ENCODE data around the gene STYXL2. TPM values are rescaled to one million over a fixed set of nuclear protein-coding genes. Genes with fewer than 3 reads are reported as not detected.
A peak's percentile ranks its signal among the peaks of the same experiment; 100 is the strongest.

The STYXL2 gene
- total RNA-seq (ENCODE audit: insufficient read depth, low replicate concordance) = 2.9 TPM

DNA sequence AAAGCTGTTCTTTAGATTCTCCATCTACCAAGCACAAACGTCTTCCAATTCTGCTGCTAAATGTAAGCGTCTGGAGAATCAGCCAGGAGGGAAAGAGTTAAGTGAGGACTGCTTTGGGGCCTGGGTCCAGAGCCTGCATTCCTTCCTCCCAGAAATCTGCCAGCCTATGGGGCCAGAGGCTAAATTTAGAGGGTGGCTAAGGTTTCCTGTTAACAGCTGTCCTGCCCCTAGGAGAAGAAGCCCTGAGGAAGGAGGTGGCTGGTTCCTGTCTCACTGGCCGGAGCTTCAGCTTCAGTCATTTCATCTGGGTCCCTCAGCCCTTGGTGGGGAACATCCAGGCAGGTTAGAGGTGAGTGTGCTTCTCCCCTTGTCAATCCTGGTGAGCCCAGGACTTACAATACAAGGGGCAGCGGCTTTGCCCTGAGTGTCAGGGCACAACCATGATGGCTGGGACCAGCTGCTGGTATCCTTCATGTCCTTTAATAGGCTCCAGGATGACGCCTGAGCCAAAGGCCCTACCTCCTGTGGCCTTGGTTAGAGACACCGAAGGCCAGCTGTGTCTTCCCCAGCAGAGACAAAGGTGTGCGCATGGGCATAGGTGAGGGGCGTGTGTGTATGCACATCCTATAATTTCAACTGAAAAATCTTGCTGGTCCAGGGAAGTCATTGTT, at the start of gene STYXL2:
TSS of gene STYXL2 (plus strand) at position 230 of the 671 bp plus-strand sequence. CDS start 775 bp downstream, outside the sequence.
- peak; percentile 65 for DNase-seq (ENCODE audit: low spot score)

DNA sequence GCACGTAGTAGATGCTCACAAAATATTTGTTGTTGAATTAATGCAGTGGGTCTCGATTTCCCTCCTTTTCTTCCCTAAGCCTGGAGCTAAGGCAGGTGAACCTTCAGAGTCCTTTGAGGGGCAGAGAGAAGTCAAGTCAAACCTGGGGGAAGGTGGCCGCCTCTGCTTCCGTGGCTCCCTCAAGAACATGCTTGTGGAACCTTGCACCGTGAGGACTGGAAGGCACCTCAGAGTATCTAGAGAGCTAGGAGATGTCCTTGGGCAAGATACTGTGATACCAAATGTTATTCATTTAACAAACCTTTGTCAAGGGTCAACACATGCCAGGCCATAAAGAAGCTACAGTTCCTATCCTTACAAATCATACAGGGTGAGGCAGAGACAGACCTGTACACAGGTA, 42.0 kb upstream of the STYXL2 start:
- DNase-seq (ENCODE audit: low spot score) = no peak

DNA sequence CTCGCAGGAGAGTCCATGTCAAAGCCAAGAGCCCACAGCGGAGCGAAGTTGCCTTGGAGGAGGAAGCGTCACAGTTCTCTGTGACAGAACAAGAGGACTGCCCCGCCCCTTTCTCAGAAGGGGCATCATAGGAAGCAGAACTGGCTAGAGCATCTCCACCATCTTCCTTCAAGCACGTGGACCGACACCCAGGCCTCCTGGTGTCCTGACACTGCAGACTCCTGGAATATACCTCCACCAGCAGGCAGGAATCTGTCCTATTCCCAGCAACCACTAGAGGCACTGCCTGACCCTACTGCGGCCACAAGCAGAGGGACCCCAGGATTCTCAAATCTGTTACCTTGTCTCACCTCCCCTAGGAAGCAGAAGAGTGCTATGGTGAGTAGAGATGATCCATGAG, 41.5 kb upstream of the STYXL2 start:
- no peak for DNase-seq (ENCODE audit: low spot score)

DNA sequence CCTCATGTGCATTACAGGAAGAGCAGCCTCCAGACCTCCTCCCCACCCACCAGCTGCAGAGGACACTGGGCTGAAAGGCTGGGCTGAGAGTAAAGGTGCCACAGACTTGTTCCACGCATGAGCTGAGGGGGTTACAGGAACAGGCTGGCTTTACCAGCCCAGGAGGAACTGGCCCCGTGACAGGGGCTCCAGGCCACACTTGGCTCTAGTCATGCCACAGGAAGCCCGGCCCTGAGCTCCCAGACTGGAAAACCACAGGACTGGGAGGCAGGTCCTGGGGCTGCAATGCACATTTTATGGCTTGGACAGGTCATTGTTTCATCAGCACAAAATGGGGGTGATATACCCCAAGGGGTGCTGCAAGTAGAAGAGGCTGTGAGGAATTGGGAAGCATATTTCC, 39.3 kb upstream of the STYXL2 start:
- DNase-seq (ENCODE audit: low spot score) = no peak

DNA sequence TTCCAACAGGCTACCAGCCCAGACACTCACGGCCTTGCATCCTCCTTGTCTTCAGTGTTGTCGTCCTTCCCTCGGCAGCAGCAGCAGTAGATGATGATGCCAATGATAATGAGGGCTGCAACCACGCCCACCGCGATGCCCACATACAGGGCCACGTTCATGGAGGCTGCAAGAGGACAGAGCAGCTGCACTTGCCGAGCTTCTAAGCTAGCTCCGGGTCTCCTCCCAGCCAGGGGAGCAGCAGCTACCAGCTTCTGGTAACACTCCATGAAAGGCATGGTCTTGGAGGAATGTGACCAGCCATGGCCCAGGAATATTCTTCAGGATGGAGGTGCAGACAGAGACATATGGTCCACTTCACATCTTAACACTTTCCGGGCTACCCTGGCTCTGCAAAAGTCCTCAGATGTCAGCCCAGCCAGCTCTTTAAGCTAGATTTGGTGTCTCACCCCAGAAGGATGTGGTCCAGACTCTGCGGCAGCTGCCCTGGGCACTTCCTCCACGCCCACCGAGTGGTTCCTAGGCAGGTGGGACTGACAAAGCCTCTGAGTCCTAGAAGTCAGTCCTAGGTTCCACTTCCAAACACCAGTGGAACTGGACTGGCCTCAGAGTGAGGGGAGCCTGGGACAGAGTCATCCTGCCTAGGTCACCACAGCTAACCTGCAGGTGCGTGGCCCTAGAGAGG, 38.8 kb upstream of the STYXL2 start:
- DNase-seq (ENCODE audit: low spot score) = no peak

DNA sequence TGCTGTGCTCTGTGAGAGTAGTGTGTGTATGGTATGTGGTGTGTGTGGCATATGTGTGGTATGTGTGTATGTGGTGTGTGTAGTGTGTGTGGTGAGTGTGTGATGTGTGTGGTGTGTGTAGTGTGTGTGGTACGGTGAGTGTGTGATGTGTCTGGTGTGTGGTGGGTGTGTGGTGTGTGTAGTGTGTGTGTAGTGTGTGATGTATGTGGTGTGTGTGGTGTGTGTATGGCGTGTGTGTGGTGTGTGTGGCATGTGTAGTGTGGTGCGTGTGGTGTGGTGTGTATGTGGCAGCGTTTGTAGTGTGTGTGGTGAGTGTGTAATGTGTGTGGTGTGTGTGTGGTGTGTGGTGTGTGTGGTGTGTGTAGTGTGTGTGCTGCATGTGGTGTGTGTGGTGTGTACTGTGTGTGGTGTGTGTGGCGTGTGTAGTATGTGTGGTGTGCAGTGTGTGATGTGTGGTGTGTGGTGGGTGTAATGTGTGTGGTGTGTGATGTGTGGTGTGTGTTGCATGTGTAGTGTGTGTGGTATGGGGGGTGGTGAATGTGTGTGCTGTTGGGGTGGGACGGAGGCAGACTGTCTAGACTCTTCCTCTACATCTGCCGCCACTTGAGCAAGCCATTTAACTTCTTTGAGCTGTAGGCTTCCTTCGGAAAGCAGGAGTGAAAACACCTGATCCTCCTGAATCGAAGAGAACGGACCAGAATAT, 37.2 kb upstream of the STYXL2 start:
- DNase-seq (ENCODE audit: low spot score) = no peak

DNA sequence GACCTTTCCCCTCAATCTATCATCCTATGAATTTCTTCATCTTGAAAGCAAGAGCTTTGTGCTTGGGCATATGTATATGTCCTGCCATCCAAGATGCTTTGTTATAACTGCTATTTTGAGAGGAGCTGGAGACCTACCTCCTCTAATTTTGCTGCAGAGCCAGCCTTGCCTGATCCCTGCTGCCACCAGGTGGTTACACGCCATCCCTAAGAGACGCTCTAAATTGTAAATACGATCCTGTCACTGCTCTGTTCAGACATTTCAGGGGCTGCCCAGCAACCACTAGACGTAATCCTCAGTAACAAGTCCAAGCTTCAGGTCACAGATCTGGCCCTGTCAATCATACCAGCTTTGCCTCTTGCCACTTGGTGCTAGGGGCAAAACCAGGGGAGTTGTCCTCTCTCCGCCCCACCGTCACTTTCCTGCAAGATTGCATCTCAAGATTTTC, 36.6 kb upstream of the STYXL2 start:
- peak; percentile 50 for DNase-seq (ENCODE audit: low spot score)

DNA sequence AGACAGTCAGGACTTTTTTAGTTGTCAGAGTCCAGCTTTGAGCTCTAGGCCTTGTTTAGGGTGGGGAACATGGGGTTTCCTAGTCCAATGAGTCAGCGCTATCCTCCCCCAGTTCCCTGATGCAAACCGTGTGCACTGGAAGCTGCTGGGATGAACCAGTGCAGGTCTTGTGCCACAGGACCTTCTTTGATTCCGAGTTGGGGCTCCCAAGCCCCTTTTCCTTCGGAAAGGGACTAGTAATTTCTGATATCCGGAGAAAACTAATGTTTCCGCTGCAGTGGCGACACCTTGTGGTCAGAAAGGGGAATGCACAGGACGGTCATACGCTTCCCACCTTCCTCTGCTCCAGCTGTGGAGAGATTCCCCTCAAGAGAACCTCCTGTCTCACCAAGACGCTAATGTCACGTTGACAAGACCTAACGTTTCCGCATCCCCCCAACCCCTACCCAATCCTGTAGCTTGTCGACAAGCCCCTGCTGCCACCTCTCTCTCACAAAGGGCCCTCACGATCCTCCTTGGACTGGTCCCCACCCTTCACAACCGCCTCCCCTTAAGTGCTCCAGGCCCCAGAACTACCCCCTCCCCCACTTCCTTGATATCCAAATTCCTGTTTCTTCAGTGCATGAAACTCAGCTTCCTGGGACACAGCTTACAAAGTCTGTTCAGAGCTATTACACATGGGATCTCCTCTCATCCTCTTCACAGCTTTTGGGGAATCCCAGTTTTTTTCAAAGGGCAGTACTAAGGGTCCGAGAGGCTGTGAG, 34.6 kb upstream of the STYXL2 start:
- peak; percentile 63 for DNase-seq (ENCODE audit: low spot score)

DNA sequence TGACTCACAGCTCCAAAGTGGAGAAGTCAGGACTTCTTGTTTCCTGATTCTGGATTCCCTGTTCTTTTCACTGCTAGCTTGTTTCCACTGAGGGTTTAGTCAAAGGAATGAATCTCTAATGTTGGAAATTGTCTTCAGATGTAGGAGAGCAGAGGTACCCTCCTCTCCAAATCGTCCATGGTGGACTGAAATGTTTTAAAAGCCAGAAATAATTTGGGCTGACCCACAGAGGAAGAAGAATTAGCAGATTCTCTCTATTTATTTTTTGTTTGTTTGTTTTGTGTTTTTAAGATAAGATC, 34.1 kb upstream of the STYXL2 start:
- DNase-seq (ENCODE audit: low spot score) = no peak

DNA sequence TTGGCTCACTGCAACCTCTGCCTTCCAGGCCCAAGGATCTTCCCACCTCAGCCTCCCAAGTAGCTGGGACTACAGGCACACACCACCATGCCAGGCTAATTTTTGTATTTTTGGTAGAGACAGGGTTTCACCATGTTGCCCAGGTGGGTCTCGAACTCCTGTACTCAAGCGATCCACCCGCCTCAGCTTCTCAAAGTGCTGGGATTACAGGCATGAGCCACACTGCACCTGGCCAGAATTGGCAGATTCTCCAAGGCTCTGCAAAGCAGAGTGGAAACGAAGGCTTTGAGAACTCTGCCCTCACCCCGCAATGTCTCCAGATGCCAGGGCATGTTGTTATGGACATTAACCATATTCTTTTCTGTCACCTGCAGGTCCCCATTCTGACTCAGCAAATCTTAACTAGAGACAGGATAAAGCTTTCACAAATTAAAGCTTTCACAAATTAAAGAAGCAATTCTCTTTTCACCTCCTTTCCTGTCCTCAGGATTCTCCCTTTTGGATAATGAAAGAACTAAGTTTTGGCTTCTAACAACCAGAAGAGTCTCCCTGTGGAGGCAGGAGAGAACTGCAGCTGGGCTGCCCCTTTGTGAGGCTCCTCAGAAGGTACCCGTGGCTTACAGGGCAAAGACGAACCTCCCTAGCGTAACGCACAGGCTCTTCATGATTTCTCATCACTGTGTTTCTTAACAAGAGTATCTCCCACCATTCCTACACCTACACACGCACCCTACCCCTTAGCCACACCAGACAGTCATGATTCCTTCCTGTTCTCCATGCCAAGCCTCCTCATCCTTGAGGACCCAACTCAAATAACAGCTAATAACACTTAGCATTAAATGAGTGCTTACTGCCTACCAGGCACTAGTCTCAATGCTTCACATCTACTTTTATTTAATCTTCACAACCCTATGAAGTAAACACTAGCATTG, 33.5 kb upstream of the STYXL2 start:
- no peak for DNase-seq (ENCODE audit: low spot score)

DNA sequence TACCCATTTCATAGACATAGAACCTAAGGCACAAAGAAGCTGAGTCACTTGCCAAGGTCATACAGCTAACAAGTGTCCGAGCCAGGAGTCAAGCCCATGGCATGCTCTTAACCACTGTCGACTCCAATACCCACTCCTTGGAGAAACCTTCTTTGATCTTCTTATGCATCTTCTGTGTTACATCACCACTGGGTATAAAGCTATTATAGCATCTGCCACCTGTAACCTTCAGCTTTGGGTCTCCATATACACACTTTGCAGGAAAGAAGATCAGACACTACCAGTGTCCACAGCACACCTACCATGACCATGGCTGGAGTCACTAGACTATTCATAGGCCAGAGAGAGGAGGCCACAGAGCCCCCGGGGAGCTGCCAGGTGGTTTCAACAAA, 32.8 kb upstream of the STYXL2 start:
- no peak for DNase-seq (ENCODE audit: low spot score)

DNA sequence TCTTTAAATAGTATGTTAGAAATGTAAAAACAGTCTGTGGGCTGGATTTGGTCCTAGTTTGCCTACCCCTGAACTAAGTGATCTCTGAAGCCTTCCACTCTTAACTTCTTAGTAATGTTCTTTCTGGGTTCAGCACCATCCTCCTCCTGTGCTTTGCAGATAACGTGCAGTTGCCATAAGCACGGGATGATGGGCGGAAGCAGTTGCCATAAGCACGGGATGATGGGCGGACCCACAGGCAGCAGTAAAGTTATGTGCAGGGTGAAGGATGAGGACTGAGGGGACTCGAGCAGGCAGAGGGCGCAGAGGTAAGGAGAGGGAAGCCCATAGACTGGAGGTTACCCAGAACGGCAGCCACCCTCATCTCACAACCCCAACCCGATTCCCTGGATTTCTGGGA, 29.3 kb upstream of the STYXL2 start:
- DNase-seq (ENCODE audit: low spot score) = no peak

DNA sequence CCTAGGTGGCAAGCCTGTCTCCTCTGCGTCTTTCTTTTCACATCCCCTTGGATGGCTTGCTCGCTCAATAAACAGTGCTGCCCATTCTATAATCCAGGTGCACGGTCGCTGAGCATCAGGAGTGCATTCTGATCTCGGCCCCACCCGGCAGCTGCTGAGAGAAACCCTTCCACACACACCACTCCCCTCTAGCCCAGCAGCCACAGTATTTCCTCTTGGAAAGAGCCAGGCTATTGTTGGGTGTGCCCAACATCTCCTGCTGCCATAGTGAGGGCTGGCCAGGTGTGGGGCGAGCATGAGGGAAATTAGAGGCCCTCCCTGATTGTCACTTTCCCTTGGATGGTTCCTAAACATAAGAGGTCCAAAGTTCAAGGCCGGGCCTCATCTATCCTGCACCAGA, 28.4 kb upstream of the STYXL2 start:
- DNase-seq (ENCODE audit: low spot score) = no peak

DNA sequence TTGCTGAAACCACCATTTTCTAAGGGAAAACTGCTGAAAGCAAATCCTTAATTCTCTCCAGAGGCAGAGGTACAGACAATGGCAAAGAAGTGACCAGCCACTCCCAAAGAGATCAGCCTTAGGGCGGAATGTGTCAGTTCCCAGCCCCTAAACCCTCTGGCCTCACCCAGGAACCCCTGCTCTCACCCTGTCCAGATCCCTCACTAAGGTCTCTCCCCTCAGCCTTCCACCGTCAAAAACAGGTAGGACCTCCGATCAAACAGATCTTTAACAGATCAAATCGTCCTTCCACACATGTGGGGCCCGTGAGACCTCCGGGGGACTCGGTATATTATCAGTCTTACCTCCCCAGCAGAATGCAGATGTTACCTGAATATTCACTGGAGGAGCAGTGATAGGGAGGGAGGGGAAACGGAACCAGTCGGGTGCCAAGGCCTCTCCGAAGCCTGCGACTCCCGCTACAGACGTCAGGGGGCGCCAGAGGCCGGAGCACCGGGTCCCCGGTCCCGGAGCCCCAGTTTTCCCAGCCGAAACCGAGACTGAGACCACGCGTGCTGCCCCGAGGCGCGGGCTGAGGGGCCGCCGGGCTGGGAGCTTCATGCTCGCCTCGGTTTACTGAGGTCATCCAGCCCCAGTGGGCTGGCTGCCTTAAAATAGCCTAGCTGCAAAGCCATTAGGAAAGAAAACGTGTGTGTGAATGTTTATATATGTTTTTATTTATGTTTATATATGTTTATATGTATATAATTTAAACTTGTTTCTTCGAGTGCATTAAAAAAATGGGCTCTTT, 27.3 kb upstream of the STYXL2 start:
- DNase-seq (ENCODE audit: low spot score) = peak; percentile 72

DNA sequence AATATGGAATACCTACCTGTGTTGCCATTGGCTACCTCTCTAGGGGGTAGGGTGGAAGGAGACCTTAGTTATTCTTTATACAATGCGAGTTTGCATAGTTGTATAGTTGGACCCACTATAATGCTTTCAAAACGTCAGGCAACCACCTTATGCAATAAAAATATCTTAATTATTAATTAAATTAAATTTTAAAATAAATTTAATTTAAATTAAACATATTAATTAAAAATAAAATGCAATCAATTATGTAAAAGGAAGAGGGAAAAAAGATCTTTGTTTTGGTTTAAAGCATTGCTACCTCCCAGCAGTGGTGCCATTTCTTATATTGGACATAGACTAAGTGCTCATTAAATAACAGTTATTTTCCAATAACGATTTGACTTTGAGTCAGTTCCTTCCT, 26.0 kb upstream of the STYXL2 start:
- no peak for DNase-seq (ENCODE audit: low spot score)

DNA sequence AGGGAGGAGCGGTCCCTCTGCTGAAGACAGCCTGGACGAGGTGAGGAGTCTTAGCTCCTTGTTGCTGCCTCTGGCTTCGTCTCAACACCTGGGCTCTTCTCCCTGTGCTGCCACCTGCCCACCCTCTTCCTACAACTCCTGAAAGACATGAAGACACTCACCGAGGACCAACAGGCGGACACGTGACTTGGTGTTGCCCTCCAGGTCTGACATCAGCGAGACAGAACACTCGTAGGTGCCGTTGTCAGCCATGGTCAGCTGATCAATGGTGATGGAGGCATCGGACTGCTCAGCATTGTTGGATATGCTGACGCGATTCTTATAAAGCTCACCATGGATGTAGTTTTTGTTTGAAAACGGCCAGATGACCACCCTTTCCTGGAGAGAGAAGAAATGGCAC, 25.1 kb upstream of the STYXL2 start:
- DNase-seq (ENCODE audit: low spot score) = no peak

DNA sequence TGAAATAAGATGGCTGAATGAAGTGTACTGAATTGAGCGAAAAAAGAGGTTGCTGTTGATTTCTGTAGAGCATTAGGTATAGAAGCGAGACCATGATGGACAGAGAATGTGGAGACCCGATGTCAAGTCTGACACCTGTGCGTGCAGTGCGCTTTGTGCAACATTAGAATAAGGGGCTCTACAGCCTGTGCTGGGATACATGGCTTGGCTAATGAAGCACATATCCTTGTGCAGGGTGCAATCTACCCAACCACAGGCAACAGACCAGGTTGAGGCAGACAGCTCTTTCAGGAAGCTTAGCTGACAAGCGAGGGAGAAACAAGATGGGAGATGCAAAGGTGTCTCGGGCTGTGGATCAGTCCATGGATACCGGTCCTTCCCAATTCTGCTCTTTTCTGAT, 22.6 kb upstream of the STYXL2 start:
- DNase-seq (ENCODE audit: low spot score) = no peak

DNA sequence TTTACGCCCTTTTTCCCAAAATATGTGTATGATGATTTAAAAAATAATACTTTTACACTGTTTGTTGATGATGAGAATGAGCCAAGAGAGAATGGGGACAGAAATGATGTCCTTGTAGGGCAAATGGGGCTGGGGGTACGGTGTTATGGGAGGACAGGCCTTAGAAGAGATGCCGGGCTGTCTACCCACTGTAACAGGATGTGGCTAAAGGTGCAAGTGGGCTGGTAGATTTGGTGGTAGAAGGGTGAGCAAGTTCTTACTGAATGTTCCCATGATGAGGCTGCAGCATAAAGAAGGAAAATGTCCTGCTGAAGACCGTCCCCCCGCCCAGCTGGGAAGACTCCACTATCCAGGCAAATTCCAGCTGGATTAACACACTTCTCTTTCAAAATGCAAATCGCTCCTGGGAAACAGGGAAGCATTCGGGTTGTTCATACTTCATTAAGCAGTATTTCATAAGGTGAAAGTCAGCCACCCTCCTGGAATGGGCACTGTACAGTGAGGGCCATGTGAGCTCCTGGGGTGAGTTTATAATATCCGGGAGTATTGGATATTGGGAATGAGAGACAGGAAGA, 17.7 kb upstream of the STYXL2 start:
- DNase-seq (ENCODE audit: low spot score) = no peak

DNA sequence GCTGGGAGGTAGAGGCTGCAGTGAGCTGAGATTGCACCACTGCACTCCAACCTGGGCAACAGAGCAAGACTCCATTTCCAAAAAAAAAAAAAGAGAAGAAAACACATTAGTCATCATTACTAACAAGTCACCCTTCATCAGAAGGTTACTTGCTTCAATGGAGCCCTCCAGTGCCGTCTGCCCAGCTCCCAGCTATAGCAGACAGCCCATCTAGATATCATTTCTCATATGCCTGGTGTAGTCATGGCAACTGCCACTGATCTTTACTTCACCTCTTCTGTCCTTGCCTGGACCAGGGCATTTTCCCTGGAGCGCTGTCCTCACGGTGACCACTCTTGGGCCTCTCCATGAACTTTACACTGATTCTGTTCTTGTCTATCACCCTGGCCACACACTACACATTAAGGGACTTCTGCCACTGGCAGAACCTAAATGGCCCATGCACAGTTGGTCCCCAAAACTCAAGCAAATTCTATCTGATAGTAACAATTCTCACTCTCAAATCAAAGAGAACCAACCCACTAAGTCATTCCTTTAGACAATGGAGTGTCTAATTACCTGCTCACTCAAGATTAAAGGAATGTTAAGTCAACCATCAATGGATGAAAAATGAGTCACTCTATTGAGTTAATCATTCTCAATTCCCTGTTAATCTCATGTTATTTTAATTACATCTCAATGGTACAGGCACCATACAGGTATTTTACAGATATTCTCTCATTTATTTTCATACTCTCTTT, 16.6 kb upstream of the STYXL2 start:
- no peak for DNase-seq (ENCODE audit: low spot score)

Measured in umbilical cord (tissue), 2 donors.